Body of pancreas (tissue), 4 donors: ENCODE results near the gene TMOD1. TPM values are rescaled to one million over a fixed set of nuclear protein-coding genes. Genes with fewer than 3 reads are reported as not detected.
"Not testable (repeated sequence)": the region's sequence is repeated elsewhere in the genome, so short reads cannot be mapped to it uniquely, and the experiment has no call there.

Source experiments
- ATAC-seq: fragments of 150-250 bp; one replicate; pipeline ENCODE4 v1.9.1; 2016
- DNase-seq, 4 donors: peaks; one replicate each; pipeline ENCODE4 v3.0.0-alpha.2; 2019
- H3K27ac ChIP-seq, 4 donors: fragments of 200-600 bp; sonication (generic); 1 replicate in 3 of 4; 2 replicates in 1 of 4; pipeline versions ENCODE4 v1.5.1 to v1.6.1; 2016 to 2019; ENCODE audit warnings: mild to moderate bottlenecking in 1 of 4, mixed read lengths in 1 of 4, moderate library complexity in 1 of 4
- H3K27me3 ChIP-seq, 2 donors: fragments of 200-600 bp; sonication (generic); one replicate each; pipeline ENCODE4 v1.6.0; 2016; ENCODE audit warnings: mild to moderate bottlenecking in 1 of 2
- H3K36me3 ChIP-seq, 2 donors: fragments of 200-600 bp; sonication (generic); replicated peaks in 1 of 2; 2 replicates each; pipeline ENCODE4 v1.5.1; 2016; ENCODE audit warnings: low read depth in 2 of 2; ENCODE audit not compliant: insufficient read depth in 1 of 2
- H3K4me1 ChIP-seq: fragments of 200-600 bp; sonication (generic); one replicate; pipeline ENCODE4 v1.6.0; 2016
- H3K4me3 ChIP-seq, 2 donors: fragments of 200-600 bp; sonication (generic); 1 replicate in 1 of 2; 2 replicates in 1 of 2; pipeline ENCODE4 v1.5.1; 2016 to 2019
- H3K9me3 ChIP-seq, 3 donors: fragments of 200-600 bp; sonication (generic); 1 replicate in 2 of 3; 2 replicates in 1 of 3; pipeline ENCODE4 v1.5.1; 2016
- POLR2A ChIP-seq, 3 donors: fragments of 450-650 bp; IDR thresholded peaks; one replicate each; pipeline ENCODE4 v1.6.1; 2016; ENCODE audit warnings: antibody characterized with exemption in 3 of 3, mild to moderate bottlenecking in 2 of 3
- WGBS, 2 donors: methylation state at CpG; one replicate each; pipeline ENCODE4 v1.1.5; 2017; 5-methylcytosine and 5-hydroxymethylcytosine counted together
- intact Hi-C: fragments of 100-400 bp; cut with DNase I; formaldehyde crosslinking; loops from one replicate; pipeline ENCODE4 v1.15.1; 2023
- total RNA-seq, 2 donors: library from RNA; depleted of rRNA; stranded (reverse); fragments of >200 nt; gene quantifications; one replicate each; pipeline ENCODE4 v1.1.0, GENCODE V29; 2016
- TF ChIP-seq, protein P1 (sequence below), 7 experiments: fragments of 450-650 bp in 4 of 7; fragments of 200-600 bp in 3 of 7; sonication (generic) in 3 of 7; IDR thresholded peaks; one replicate each; pipeline ENCODE4 v1.5.1; 2016 to 2019; ENCODE audit warnings: antibody characterized with exemption in 7 of 7

Gene TMOD1
- total RNA-seq, 2 donors from 2014 or later, result 9.2 to 16.1 TPM

DNA sequence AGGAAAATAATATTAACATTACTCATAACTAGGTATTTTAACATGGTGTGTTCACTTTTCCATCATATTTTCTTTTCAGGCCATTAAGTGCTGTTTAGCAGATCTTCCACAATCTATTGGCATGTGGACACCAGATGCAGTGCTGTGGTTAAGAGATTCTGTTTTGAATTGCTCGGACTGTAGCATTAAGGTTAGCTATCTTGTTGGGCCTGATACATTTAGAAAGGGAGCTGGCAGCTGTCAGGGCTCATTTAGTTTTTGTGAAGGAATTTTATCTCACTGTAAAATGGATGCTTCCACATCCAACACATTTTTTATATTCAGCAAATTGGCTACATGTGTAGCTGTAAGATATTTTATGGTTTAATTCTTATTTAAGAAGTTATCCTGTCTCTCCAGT, 20.7 kb upstream of the TMOD1 start:
- Histone ChIP-seq H3K27me3 (no peaks in the 10 kb centered on the region), H3K36me3 (peaks cover 0 to 4% of the 10 kb centered on the region in 2 donors), H3K4me1 (peaks cover 10% of the 10 kb centered on the region), H3K27ac (no peak overlapping the region), H3K9me3 (no peaks in the 10 kb centered on the region), H3K4me3 (no peak overlapping the region)
- WGBS, 2 donors, result 92 to 97% methylated on average over 1 of the region's 1 CpG
- TF ChIP-seq POLR2A (IDR thresholded peaks at IDR 0.05), result no peak
- TF ChIP-seq, protein P1, sequence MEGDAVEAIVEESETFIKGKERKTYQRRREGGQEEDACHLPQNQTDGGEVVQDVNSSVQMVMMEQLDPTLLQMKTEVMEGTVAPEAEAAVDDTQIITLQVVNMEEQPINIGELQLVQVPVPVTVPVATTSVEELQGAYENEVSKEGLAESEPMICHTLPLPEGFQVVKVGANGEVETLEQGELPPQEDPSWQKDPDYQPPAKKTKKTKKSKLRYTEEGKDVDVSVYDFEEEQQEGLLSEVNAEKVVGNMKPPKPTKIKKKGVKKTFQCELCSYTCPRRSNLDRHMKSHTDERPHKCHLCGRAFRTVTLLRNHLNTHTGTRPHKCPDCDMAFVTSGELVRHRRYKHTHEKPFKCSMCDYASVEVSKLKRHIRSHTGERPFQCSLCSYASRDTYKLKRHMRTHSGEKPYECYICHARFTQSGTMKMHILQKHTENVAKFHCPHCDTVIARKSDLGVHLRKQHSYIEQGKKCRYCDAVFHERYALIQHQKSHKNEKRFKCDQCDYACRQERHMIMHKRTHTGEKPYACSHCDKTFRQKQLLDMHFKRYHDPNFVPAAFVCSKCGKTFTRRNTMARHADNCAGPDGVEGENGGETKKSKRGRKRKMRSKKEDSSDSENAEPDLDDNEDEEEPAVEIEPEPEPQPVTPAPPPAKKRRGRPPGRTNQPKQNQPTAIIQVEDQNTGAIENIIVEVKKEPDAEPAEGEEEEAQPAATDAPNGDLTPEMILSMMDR (IDR thresholded peaks at IDR 0.05), result no peak
- intact Hi-C loops, result no loop called here
- DNase-seq (no peak), ATAC-seq (no peak)

- no peak for ATAC-seq
- peaks cover 0 to 1% of the 10 kb centered on the region in 2 donors for H3K36me3 ChIP-seq
- DNase-seq, result peak in 2 of 4 donors; percentile 25 to 47
- H3K27me3 ChIP-seq, result no peaks in the 10 kb centered on the region
- TF ChIP-seq POLR2A (IDR thresholded peaks at IDR 0.05), result no peak
- TF ChIP-seq, protein P1 (IDR thresholded peaks at IDR 0.05), result no peak
- no peak overlapping the region for H3K4me3 ChIP-seq
- no peaks in the 10 kb centered on the region for H3K9me3 ChIP-seq
- H3K27ac ChIP-seq, result no peak overlapping the region
- intact Hi-C loops, result no loop called here
- peaks cover 5% of the 10 kb centered on the region for H3K4me1 ChIP-seq
- WGBS, 2 donors, result 92 to 100% methylated on average over 1 of the region's 1 CpG
Observed at GRCh38 chr9:97484134-97484533, 17.3 kb upstream of the TMOD1 start.

- Histone ChIP-seq H3K9me3 (no peaks in the 10 kb centered on the region), H3K4me1 (peaks cover 5% of the 10 kb centered on the region), H3K27me3 (no peaks in the 10 kb centered on the region), H3K4me3 (no peak overlapping the region), H3K27ac (no peak overlapping the region), H3K36me3 (peaks cover 0 to 1% of the 10 kb centered on the region in 2 donors)
- ATAC-seq, result no peak
- intact Hi-C loops, result no loop called here
- DNase-seq, result no peak
- 65 to 73% methylated on average over 2 of the region's 2 CpGs for WGBS, 2 donors
- TF ChIP-seq POLR2A (IDR thresholded peaks at IDR 0.05), result no peak
- TF ChIP-seq, protein P1 (IDR thresholded peaks at IDR 0.05), result peak in 4 of 7 experiments; percentile 8 to 20 (median 10)
Observed at GRCh38 chr9:97487107-97487506, 14.4 kb upstream of the TMOD1 start.

GRCh38 chr9:97487861-97488260, 13.6 kb upstream of the TMOD1 start:
- Histone ChIP-seq H3K4me3 (no peak overlapping the region), H3K36me3 (peaks cover 0 to 1% of the 10 kb centered on the region in 2 donors), H3K27me3 (no peaks in the 10 kb centered on the region), H3K9me3 (no peaks in the 10 kb centered on the region), H3K4me1 (peaks cover 5% of the 10 kb centered on the region), H3K27ac (no peak overlapping the region)
- intact Hi-C loops, result no loop called here
- ATAC-seq (no peak), DNase-seq (no peak)
- WGBS, 2 donors, result 89 to 100% methylated on average over 1 of the region's 1 CpG
- TF ChIP-seq, protein P1 (IDR thresholded peaks at IDR 0.05), result no peak
- no peak for TF ChIP-seq POLR2A (IDR thresholded peaks at IDR 0.05)

DNA sequence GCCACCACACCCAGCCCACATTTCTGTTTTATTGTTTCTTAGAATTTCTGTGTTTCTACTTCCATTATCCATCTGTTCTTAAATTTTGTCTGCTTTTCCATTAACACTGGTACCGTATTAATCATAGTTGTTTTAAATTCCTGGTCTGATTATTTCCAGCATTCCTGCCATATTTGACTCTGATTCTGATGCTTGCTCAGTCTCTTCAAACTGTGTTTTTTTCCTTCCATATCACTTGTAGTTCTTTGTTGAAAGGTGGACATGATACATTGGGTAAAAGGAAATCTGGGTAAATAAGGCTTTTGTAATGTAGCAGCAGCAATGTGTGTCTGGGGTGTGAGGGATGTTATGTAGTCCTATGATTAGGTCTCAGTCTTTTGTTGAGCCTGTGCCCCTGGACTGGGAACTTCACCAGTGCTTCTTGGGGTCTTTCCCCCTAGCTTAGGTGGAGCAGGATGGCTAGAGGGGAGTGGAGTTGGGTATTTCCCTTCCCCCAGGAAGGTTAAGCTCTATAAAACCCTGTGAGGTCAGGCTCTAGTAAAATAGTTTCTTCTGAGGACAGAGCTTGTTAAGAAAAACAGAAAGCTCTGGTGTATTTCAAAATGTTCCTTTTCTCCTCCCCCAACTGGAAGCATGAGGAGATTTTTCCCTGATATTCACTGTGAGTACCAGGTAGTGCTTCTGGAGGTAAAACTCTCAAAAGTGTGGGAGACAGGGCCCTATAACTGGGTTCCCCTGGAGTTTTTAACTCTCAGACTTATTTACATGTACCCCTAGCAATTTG, 10.1 kb upstream of the TMOD1 start:
- TF ChIP-seq, protein P1 (IDR thresholded peaks at IDR 0.05), result no peak
- TF ChIP-seq POLR2A (IDR thresholded peaks at IDR 0.05), result no peak
- Histone ChIP-seq H3K36me3 (no peaks in the 10 kb centered on the region), H3K4me3 (no peak overlapping the region), H3K27ac (no peak overlapping the region), H3K4me1 (no peaks in the 10 kb centered on the region), H3K9me3 (no peaks in the 10 kb centered on the region), H3K27me3 (no peaks in the 10 kb centered on the region)
- no peak for DNase-seq
- intact Hi-C loops, result no loop called here
- ATAC-seq, result no peak
- WGBS, 2 donors, result 100% methylated on average over 1 of the region's 1 CpG

GRCh38 chr9:97497558-97498375, 3.7 kb upstream of the TMOD1 start:
- ATAC-seq, intact Hi-C loops, H3K9me3 ChIP-seq, DNase-seq, H3K4me3 ChIP-seq, H3K36me3 ChIP-seq, H3K27ac ChIP-seq, H3K27me3 ChIP-seq: not testable (repeated sequence)
- H3K4me1 ChIP-seq, result peaks cover 23% of the 10 kb centered on the region
- 95 to 99% methylated on average over 22 to 27 of the region's 36 CpGs for WGBS, 2 donors
